GM21526 (cell line): ENCODE data around the gene PAGE2B.
A peak's percentile ranks its signal among the peaks of the same experiment; 100 is the strongest.
"Not testable (repeated sequence)": the region's sequence is repeated elsewhere in the genome, so short reads cannot be mapped to it uniquely, and the experiment has no call there.

Experiments
- ATAC-seq: cut with Tn5 transposase; IDR thresholded peaks from one replicate; pipeline ENCODE4 v1.9.1; 2021; ENCODE audit warnings: moderate library complexity; ENCODE audit not compliant: unreplicated experiment, low FRiP score

PAGE2B gene

GRCh38 chrX:55074851-55075467, at the start of gene PAGE2B:
PAGE2B (plus strand) TSS chrX:55075030; CDS start chrX:55076042, 1,012 bp downstream.
- no peak for ATAC-seq

- no peak for ATAC-seq
These were observed 48.7 kb upstream of the PAGE2B start for GRCh38 chrX:55026143-55026542.

- no peak for ATAC-seq
These were observed 48.0 kb upstream of the PAGE2B start for GRCh38 chrX:55026840-55027239.

DNA sequence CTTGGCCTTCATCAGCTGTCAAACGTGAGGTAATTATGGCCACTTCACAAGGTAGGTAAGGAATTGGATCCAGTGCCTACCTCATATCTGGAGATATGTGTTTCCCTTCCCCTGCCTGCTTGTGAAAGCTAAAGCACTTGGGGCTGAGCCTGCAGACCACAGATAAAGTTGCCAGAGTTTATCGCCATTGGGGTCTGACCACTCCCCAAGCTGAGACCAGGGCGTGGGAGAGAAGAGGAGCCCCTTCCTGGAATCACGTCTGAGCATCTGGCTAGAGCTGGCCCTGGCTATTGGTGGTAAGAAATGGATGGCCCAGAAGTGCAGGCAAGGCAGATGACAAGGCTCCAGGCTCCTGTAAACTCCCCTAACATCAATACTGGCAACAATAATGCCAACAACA, 46.8 kb upstream of the PAGE2B start:
- no peak for ATAC-seq

DNA sequence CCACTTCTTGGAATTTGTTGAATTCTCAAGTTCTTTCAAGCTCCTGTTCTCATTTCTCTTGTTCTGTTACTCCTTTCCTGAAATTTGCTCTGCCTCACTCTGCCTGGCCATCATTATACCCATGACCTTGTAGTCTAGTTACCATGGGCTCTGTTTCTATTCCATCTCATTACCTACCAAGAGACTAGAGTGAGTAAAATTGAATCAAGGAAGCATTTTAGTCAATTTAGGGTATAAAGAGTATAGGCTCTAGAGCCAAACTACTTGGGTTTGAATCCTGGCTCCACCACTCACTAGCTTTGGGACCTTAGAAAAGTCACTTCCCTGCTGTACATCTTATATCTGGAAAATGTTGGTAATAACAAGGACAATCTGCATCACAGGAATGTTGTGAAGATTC, 46.2 kb upstream of the PAGE2B start:
- no peak for ATAC-seq

- no peak for ATAC-seq
These were observed 45.5 kb upstream of the PAGE2B start for GRCh38 chrX:55029291-55029690.

- no peak for ATAC-seq
These were observed 44.3 kb upstream of the PAGE2B start, which contains the start of gene ALAS2 for GRCh38 chrX:55030271-55031205. ALAS2 (minus strand) TSS chrX:55030977; CDS start chrX:55026000, 4,977 bp downstream.

DNA sequence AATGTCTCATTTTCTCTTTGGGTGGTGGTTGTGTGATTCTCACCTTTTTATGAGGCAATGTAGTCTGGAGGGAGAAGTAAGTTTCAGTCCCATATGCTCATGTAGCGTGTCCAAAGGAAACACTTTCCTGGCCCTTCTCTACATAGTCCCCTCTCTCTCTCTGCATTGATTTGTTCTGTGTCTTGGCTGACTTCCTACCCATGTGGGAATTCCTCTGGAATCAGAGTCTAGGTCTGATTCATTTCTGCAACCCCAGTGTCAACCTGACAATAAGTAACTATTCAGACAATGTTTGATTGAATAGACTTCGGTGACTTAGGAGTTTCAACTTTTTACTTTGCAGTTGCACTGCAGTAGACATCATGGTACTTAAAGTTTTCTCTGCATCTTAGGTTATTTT, 41.4 kb upstream of the PAGE2B start:
- no peak for ATAC-seq

DNA sequence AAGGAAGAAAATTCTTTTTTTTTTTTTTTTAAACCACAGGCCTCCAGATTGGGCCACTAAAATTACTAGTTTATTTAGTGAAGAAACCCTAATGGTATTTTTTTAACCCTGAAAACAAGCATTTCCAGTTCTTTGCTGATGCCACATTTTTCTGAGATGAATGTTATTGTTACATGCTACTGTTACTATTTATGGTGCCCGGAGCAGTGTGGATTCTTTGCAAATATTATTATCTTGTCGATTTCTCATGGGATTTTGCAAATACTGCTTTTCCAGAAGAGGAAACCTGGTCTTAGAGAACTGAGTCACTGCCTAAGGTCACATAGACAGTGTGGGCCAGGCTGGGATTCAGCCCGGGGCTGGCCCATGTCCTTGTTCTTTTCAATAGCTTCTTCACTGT, 35.4 kb upstream of the PAGE2B start:
- no peak for ATAC-seq

DNA sequence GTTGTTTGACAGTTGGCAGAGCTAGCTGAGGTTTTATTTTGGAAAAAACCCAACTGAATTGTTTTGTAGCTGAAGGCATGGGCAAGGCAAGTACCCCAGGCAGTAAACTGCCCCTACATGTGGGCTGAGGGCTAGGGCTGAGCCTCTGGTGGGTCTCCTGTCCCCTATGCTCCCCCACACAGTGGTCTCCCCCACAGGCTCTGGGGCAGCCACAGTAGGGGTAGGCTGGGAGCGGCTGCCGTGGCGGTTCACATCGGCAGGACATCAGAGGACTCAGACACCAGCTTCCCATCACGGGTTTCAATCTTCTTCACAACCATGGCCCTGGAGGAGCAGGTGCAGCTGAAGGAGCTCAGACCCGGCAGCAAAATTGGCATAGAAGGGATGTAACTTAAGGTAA, 33.3 kb upstream of the PAGE2B start:
- no peak for ATAC-seq

- not testable (repeated sequence) for ATAC-seq
These were observed 24.2 kb upstream of the PAGE2B start for GRCh38 chrX:55050599-55050998.

DNA sequence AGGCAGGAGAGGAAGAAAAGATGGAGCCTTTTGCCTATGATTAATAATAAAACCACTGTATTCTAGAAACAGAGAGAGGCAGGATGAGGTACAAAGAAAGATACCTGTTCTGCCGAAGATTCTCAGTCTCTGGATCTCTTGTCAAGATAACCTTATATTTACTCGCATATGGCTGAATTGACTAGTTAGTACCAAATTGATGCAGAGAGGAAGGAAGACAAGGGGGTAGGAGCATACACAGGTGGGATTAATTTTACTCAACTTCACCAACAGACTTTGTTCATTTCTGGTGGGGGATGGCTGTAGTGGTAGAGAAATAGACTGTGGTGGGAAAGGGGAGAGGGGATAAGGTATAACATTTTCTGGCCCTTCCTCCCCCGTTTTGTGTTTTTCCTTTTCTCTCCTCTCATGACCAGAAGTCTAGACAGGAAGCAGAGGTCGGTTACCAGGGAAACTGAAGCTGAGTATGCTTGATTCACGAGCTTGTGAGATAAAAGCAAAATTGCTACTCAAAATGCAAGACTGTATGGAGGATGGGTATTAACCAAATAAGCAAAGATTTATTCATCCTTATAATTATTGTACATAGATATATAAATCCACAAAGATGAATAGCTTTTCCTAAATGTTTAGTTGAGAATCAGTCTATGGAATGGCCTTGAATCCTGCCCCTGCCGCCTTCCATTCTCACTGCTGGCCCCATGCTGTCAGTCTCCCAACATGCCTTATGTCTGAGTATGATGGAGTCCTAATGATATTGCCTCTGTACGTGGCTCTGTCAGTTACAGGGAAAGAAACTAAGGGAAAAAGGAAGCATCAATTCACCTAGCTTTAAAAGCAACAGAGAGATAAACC, 17.8 kb upstream of the PAGE2B start:
- ATAC-seq: no peak

DNA sequence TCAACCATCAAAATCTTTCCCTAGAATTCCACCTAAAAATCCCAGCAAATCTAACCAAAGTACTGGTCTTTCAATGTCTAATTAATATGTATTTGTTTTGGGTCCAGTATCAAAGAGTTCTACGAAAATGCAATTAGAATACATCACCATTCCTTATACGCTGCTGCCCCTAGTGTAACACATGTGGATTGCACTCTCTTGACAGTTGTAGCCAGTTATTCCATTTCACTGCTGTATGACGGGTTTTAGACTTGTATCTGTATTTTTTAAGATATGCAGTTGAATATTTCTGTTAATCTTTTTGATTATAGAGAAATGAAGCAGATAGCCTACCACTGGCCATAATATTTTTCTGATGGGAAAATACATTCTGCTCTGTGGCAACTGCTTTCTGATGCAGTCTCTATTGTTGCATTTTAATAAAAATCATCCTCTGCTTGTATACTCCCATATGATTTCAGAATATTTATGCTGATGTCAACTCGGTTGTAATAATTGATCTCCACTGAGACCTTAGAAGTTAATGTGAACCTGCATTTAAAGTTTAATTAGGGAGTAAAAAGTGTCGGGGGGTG, 17.1 kb upstream of the PAGE2B start:
- peak; percentile 62 for ATAC-seq

DNA sequence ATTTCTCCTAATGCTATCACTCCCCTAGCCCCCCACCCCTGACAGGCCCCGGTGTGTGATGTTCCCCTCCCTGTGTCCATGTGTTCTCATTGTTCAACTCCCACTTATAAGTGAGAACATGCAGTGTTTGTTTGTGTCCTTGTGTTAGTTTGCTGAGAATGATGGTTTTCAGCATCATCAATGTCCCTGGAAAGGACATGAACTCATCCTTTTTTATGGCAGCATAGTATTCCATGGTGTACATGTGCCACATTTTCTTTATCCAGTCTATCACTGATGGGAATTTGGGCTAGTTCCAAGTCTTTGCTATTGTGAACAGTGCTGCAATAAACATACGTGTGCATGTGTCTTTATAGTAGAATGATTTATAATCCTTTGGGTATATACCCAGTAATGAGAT, 7.7 kb upstream of the PAGE2B start:
- not testable (repeated sequence) for ATAC-seq

GRCh38 chrX:55072286-55072685, 2.5 kb upstream of the PAGE2B start:
- no peak for ATAC-seq

DNA sequence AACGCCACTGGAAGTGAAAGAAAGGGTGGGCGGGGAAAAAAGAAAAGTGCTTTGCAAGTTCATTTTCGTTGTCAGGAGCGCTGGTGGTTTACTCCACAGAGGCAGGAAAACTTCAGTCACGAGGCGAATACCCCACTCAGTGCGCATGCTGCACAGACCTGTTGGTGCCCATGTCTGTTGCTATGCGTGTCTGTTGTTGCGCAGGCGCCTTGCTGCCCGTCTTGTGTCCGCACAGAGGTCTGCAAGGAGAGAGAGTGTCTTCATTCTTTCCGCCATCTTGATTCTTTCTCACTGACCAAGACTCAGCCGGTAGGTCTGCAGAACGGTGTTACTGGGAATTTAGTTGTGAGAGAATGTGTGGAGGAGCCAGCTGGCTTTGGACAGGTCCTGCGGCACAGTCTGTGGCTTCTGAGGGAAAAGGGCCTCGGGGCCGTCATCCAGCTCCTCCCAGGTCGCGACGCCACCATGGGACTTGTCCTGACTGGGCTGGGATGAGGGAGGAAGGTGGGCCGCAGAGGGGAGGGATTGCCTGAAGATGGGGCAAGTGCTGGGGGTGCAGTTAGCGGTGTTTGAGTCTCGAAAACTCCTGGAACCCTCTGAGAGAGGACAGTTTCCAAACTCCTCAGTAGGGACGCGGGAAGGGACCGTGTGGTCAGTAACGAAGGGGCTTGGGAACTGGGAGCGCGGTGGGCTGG, 14.1 kb downstream of the PAGE2B start, which contains the start of gene PAGE2:
Gene PAGE2, plus strand, starts transcription at position 224 of the 695 bp plus-strand sequence. CDS start 1,003 bp downstream, outside the sequence.
- ATAC-seq: no peak

- no peak for ATAC-seq
These were observed 23.9 kb downstream of the PAGE2B start for GRCh38 chrX:55098691-55099090.

DNA sequence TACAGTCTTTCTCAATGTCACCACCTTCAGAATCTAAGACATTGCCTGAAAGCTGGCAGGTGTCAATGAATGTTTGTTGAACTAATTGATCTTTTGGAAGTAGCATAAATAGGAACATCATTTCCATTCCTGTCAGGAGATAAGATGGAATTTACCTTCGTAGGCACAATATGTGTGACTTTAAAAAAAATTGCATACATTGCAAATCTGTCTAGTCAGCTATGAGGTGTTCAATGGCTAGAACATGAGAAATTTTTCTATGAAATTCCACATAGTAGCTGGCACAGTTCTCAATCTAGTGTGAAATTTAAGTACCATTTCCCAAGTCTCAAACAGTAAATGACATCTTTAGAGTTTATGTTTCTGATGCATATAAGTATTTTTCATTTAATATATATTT, 24.3 kb downstream of the PAGE2B start:
- ATAC-seq: no peak

DNA sequence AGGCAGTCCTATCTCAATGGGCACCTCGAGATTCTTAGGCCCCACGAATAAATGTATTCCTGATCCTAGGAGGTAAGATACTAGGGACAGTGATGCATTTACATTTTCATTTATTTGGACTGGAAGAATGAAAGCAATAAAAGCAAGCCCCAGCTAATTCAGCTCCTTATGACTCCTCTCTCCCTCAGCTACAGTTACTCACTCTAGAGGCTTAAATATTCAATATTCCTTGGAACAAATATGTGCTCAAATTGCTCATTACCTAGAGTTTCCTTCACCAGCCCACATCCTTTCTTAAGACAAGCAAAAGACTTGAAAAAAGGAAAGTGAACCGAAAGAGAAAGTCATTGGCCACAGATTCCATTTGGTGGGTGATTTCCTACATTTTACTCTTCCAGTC, 27.9 kb downstream of the PAGE2B start:
- ATAC-seq: no peak

DNA sequence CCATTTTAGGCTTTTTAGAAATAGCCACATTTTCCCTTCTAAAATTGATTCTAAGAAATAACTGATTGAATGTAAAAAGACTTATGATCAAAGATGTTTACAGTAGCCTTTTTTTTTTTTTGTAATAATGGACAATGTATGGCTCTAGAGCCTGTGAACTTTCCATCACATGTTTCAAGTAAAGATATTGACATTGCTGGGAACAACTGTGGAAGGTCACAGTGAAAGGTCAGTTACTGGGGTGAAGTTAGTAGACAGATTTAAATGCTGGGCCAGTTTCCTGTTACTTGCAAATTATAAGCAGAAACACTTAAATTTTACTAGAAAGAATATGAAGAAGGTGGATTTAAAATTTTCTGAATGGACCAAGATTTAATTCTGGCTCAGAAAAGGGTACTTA, 32.4 kb downstream of the PAGE2B start:
- ATAC-seq: no peak
